T-cell (primary cell): ENCODE data around the gene CDH4. TPM values are rescaled to one million over a fixed set of nuclear protein-coding genes. Genes with fewer than 3 reads are reported as not detected.

Experiments
- ATAC-seq, 4 experiments: fragments of 200-7000 bp in 3 of 4; fragments of 150-1000 bp in 1 of 4; cut with Tn5 transposase; replicated peaks in 1 of 4; 1 replicate in 3 of 4; 2 replicates in 1 of 4; pipeline ENCODE4 v1.10.0; 2021; ENCODE audit warnings: moderate library complexity in 3 of 4, mild to moderate bottlenecking in 2 of 4, moderate number of reproducible peaks in 1 of 4
- CTCF ChIA-PET, 2 donors: fragments of 300-600 bp; sonication (Branson Sonifier 250); formaldehyde crosslinking; loops; one replicate each; lab custom pipeline; 2022; ENCODE audit warnings: antibody characterized with exemption in 2 of 2; lab: Charles Lee
- POLR2A ChIA-PET, 2 donors: fragments of 300-600 bp; sonication (Branson Sonifier 250); formaldehyde crosslinking; loops; one replicate each; lab custom pipeline; 2022; ENCODE audit warnings: antibody characterized with exemption in 2 of 2; lab: Charles Lee
- DNase-seq, 35 experiments: peaks; one replicate each; pipeline versions ENCODE4 v3.0.0 to v3.0.0-alpha.2; 2013 to 2023
- H3K27ac ChIP-seq: one replicate; pipeline ENCODE4 v1.5.1; 2013; ENCODE audit warnings: low read length
- H3K27me3 ChIP-seq, 2 experiments: replicated peaks in 1 of 2; 1 replicate in 1 of 2; 2 replicates in 1 of 2; pipeline versions ENCODE4 v1.6.1 to v1.7.0; 2013; ENCODE audit warnings: low read length in 1 of 2, mixed read lengths in 1 of 2; ENCODE audit not compliant: control insufficient read depth in 2 of 2, insufficient read depth in 2 of 2; ENCODE audit errors: extremely low read depth in 1 of 2
- H3K36me3 ChIP-seq, 2 donors: 1 replicate in 1 of 2; 2 replicates in 1 of 2; pipeline versions ENCODE4 v1.6.1 to v1.7.0; 2013; ENCODE audit warnings: low read length in 1 of 2; ENCODE audit not compliant: control insufficient read depth in 2 of 2, insufficient read depth in 1 of 2; ENCODE audit errors: extremely low read depth in 1 of 2
- H3K4me1 ChIP-seq, 2 experiments: 1 replicate in 1 of 2; 2 replicates in 1 of 2; pipeline versions ENCODE4 v1.6.1 to v1.7.0; 2013; ENCODE audit warnings: low read length in 2 of 2, mixed read lengths in 1 of 2; ENCODE audit not compliant: insufficient read depth in 2 of 2, control insufficient read depth in 1 of 2; ENCODE audit errors: extremely low read depth in 1 of 2
- H3K4me3 ChIP-seq, 2 donors: 1 replicate in 1 of 2; 2 replicates in 1 of 2; pipeline versions ENCODE4 v1.5.1 to v1.7.0; 2013; ENCODE audit warnings: mild to moderate bottlenecking in 2 of 2, low read length in 1 of 2, moderate library complexity in 1 of 2; ENCODE audit not compliant: control insufficient read depth in 1 of 2; ENCODE audit errors: extremely low read depth in 1 of 2
- H3K9me3 ChIP-seq: 2 replicates; pipeline ENCODE4 v1.7.0; 2013
- H3K27ac Mint-ChIP-seq, 2 donors: one replicate each; pipeline ENCODE4 v1.8.0; 2020 to 2021; ENCODE audit warnings: mild to moderate bottlenecking in 2 of 2, mixed read lengths in 2 of 2
- H3K27me3 Mint-ChIP-seq, 2 donors: one replicate each; pipeline ENCODE4 v1.8.0; 2021 to 2022; ENCODE audit warnings: mixed read lengths in 2 of 2
- H3K36me3 Mint-ChIP-seq: one replicate; pipeline ENCODE4 v1.8.0; 2021; ENCODE audit warnings: mixed read lengths
- H3K4me1 Mint-ChIP-seq, 3 donors: one replicate each; pipeline ENCODE4 v1.8.0; 2020 to 2022; ENCODE audit warnings: mixed read lengths in 3 of 3, mild to moderate bottlenecking in 1 of 3
- H3K4me3 Mint-ChIP-seq, 3 donors: one replicate each; pipeline ENCODE4 v1.8.0; 2020 to 2022; ENCODE audit warnings: mild to moderate bottlenecking in 3 of 3, mixed read lengths in 3 of 3, moderate library complexity in 3 of 3
- H3K9me3 Mint-ChIP-seq, 3 donors: one replicate each; pipeline ENCODE4 v1.8.0; 2020 to 2022; ENCODE audit warnings: mixed read lengths in 3 of 3
- WGBS: methylation state at CpG from one replicate; pipeline ENCODE4 v1.1.5; 2013; ENCODE audit warnings: missing lambda C conversion rate; ENCODE audit not compliant: insufficient coverage; 5-methylcytosine and 5-hydroxymethylcytosine counted together
- total RNA-seq, 35 experiments: library from RNA in 6 of 35; stranded (reverse) in 6 of 35; fragments of 120-200 nt in 1 of 35; gene quantifications; one replicate each; pipeline versions ENCODE4 v1.2.1 to v1.2.4 and lab custom pipeline; 2013 to 2026

CDH4 gene
- total RNA-seq, 5 donors from 2014 or later (not counting 1 experiment from before 2014, with no cell fraction given) = 0.06 to 0.64 (median 0.14) TPM

GRCh38 chr20:61911824-61912223 is 659.8 kb downstream of the CDH4 start:
- WGBS = 29% methylated on average over 3 of the region's 7 CpGs
- H3K4me3 ChIP-seq = no peak overlapping the region

GRCh38 chr20:61912665-61913422 is 660.8 kb downstream of the CDH4 start:
- no peaks in the 10 kb centered on the region for H3K4me1 ChIP-seq
- ChIA-PET CTCF (no interaction called here), POLR2A (no interaction called here)
- peaks cover 0 to 32% of the 10 kb centered on the region in 2 experiments for H3K27me3 ChIP-seq
- Mint-ChIP-seq H3K4me3 (no peak overlapping the region), H3K36me3 (no peaks in the 10 kb centered on the region), H3K9me3 (peaks cover 0 to 3% (median 0%) of the 10 kb centered on the region in 3 donors), H3K27me3 (peaks cover 10 to 12% of the 10 kb centered on the region in 2 donors), H3K4me1 (no peaks in the 10 kb centered on the region), H3K27ac (no peak overlapping the region)
- DNase-seq (no peak), ATAC-seq (no peak)
- no peak overlapping the region for H3K27ac ChIP-seq
- H3K36me3 ChIP-seq = no peaks in the 10 kb centered on the region
- H3K4me3 ChIP-seq = no peak overlapping the region
- WGBS = 80% methylated on average over 8 of the region's 21 CpGs
- no peaks in the 10 kb centered on the region for H3K9me3 ChIP-seq

More at GRCh38 chr20:61911824-61912223, 659.8 kb downstream of the CDH4 start:
- CTCF ChIA-PET = no interaction called here
- Mint-ChIP-seq H3K9me3 (peaks cover 0 to 3% (median 0%) of the 10 kb centered on the region in 3 donors), H3K36me3 (no peaks in the 10 kb centered on the region), H3K4me3 (no peak overlapping the region), H3K4me1 (no peaks in the 10 kb centered on the region), H3K27ac (no peak overlapping the region), H3K27me3 (peaks cover 10 to 16% of the 10 kb centered on the region in 2 donors)
- DNase-seq = no peak
- Histone ChIP-seq H3K36me3 (no peaks in the 10 kb centered on the region), H3K27ac (no peak overlapping the region), H3K27me3 (peaks cover 0 to 33% of the 10 kb centered on the region in 2 experiments), H3K9me3 (no peaks in the 10 kb centered on the region), H3K4me1 (no peaks in the 10 kb centered on the region)
- no peak for ATAC-seq
- POLR2A ChIA-PET = no interaction called here

- Mint-ChIP-seq H3K27ac (no peak overlapping the region), H3K4me3 (no peak overlapping the region), H3K9me3 (peaks cover 0 to 3% (median 0%) of the 10 kb centered on the region in 3 donors), H3K4me1 (no peaks in the 10 kb centered on the region), H3K27me3 (peaks cover 10 to 12% of the 10 kb centered on the region in 2 donors), H3K36me3 (no peaks in the 10 kb centered on the region)
- Histone ChIP-seq H3K9me3 (no peaks in the 10 kb centered on the region), H3K4me1 (no peaks in the 10 kb centered on the region), H3K36me3 (no peaks in the 10 kb centered on the region), H3K4me3 (no peak overlapping the region), H3K27ac (no peak overlapping the region), H3K27me3 (peaks cover 0 to 37% of the 10 kb centered on the region in 2 experiments)
- ATAC-seq (no peak), DNase-seq (no peak)
- ChIA-PET CTCF (no interaction called here), POLR2A (no interaction called here)
- WGBS = 78% methylated on average over 10 of the region's 18 CpGs
Observed at GRCh38 chr20:61913423-61914225, 661.6 kb downstream of the CDH4 start.

- Histone ChIP-seq H3K27ac (no peak overlapping the region), H3K4me3 (no peak overlapping the region), H3K9me3 (no peaks in the 10 kb centered on the region), H3K27me3 (peaks cover 0 to 37% of the 10 kb centered on the region in 2 experiments), H3K4me1 (no peaks in the 10 kb centered on the region), H3K36me3 (no peaks in the 10 kb centered on the region)
- no peaks in the 10 kb centered on the region for H3K4me1 Mint-ChIP-seq
- ChIA-PET CTCF (no interaction called here), POLR2A (no interaction called here)
- peaks cover 10 to 12% of the 10 kb centered on the region in 2 donors for H3K27me3 Mint-ChIP-seq
- DNase-seq = no peak
- no peak overlapping the region for H3K4me3 Mint-ChIP-seq
- peaks cover 0 to 3% (median 0%) of the 10 kb centered on the region in 3 donors for H3K9me3 Mint-ChIP-seq
- H3K36me3 Mint-ChIP-seq = no peaks in the 10 kb centered on the region
- H3K27ac Mint-ChIP-seq = no peak overlapping the region
- WGBS = 74% methylated on average over 6 of the region's 7 CpGs
- no peak for ATAC-seq
Observed at GRCh38 chr20:61915101-61915500, 663.0 kb downstream of the CDH4 start.

GRCh38 chr20:61916318-61916891 is 664.3 kb downstream of the CDH4 start:
- no peaks in the 10 kb centered on the region for H3K9me3 Mint-ChIP-seq
- H3K4me1 Mint-ChIP-seq = no peaks in the 10 kb centered on the region
- no peaks in the 10 kb centered on the region for H3K36me3 ChIP-seq
- POLR2A ChIA-PET = no interaction called here
- no peak overlapping the region for H3K27ac Mint-ChIP-seq
- peaks cover 0 to 37% of the 10 kb centered on the region in 2 experiments for H3K27me3 ChIP-seq
- H3K27me3 Mint-ChIP-seq = peaks cover 10 to 12% of the 10 kb centered on the region in 2 donors
- H3K4me1 ChIP-seq = no peaks in the 10 kb centered on the region
- H3K27ac ChIP-seq = no peak overlapping the region
- no peak for DNase-seq
- ATAC-seq = no peak
- 88% methylated on average over 5 of the region's 6 CpGs for WGBS
- H3K4me3 Mint-ChIP-seq = no peak overlapping the region
- H3K36me3 Mint-ChIP-seq = no peaks in the 10 kb centered on the region
- CTCF ChIA-PET = no interaction called here
- no peaks in the 10 kb centered on the region for H3K9me3 ChIP-seq
- no peak overlapping the region for H3K4me3 ChIP-seq

GRCh38 chr20:61917474-61918145 is 665.5 kb downstream of the CDH4 start:
- no peaks in the 10 kb centered on the region for H3K4me1 ChIP-seq
- DNase-seq = no peak
- H3K27me3 ChIP-seq = peaks cover 0 to 37% of the 10 kb centered on the region in 2 experiments
- H3K27ac ChIP-seq = no peak overlapping the region
- Mint-ChIP-seq H3K4me1 (no peaks in the 10 kb centered on the region), H3K4me3 (no peak overlapping the region), H3K27me3 (peaks cover 10 to 12% of the 10 kb centered on the region in 2 donors), H3K36me3 (no peaks in the 10 kb centered on the region), H3K9me3 (no peaks in the 10 kb centered on the region), H3K27ac (no peak overlapping the region)
- ATAC-seq = no peak
- H3K9me3 ChIP-seq = no peaks in the 10 kb centered on the region
- CTCF ChIA-PET = no interaction called here
- H3K4me3 ChIP-seq = no peak overlapping the region
- POLR2A ChIA-PET = no interaction called here
- 85% methylated on average over 14 of the region's 20 CpGs for WGBS
- H3K36me3 ChIP-seq = no peaks in the 10 kb centered on the region
